ENCODE measurements around the gene STX5. TPM values are rescaled to one million over a fixed set of nuclear protein-coding genes. Genes with fewer than 3 reads are reported as not detected.
"Not testable (repeated sequence)": the region's sequence is repeated elsewhere in the genome, so short reads cannot be mapped to it uniquely, and the experiment has no call there.

The STX5 gene
- polyA plus RNA-seq, 3 donors, result 36.4 to 39.6 (median 38.5) TPM

DNA sequence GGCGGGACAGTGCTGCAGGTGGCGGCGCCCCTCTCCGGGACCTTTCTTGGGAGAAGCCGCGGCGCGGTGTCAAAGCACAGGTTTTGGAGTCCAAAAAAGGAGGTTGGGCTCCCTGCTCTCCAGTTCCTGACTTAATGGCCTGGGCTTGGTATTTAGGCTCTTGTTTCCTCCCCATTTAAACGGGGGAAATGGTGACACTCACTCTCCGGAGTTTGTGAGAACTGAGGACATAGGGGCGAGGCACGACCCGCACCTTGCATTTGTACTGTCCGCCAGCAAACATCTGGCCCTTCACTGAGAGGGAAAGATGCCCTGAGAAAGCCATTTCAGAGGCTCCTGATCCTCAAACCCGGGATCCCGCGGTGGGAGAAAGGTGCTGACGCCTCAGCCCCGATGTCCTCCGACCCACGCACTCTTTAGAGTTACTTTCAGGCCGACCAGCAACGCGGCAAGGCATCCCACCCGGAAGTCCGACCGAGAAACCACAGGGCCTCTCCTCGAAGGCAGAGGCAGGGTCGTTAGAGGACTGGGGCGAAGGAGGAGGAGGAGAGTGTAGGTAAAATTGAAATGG lies 10.4 kb upstream of the STX5 start:
- peaks cover 29 to 36% of the 10 kb centered on the region in 2 donors for H3K4me1 ChIP-seq (ENCODE audit: control insufficient read depth in 1 of 2, insufficient read depth in 2 of 2, low read length in 2 of 2)
- no peaks in the 10 kb centered on the region for H3K36me3 ChIP-seq (replicated peaks in 1 of 2; ENCODE audit: control insufficient read depth in 1 of 2, insufficient read depth in 2 of 2, low read length in 2 of 2)
- TF ChIP-seq, protein P1, sequence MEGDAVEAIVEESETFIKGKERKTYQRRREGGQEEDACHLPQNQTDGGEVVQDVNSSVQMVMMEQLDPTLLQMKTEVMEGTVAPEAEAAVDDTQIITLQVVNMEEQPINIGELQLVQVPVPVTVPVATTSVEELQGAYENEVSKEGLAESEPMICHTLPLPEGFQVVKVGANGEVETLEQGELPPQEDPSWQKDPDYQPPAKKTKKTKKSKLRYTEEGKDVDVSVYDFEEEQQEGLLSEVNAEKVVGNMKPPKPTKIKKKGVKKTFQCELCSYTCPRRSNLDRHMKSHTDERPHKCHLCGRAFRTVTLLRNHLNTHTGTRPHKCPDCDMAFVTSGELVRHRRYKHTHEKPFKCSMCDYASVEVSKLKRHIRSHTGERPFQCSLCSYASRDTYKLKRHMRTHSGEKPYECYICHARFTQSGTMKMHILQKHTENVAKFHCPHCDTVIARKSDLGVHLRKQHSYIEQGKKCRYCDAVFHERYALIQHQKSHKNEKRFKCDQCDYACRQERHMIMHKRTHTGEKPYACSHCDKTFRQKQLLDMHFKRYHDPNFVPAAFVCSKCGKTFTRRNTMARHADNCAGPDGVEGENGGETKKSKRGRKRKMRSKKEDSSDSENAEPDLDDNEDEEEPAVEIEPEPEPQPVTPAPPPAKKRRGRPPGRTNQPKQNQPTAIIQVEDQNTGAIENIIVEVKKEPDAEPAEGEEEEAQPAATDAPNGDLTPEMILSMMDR (IDR thresholded peaks at IDR 0.05), result no peak
- H2AFZ ChIP-seq (ENCODE audit: insufficient read depth, low read depth, low read length, poor library complexity, severe bottlenecking), result peak overlapping the region; percentile 100
- Mint-ChIP-seq H3K9me3 (peaks cover 0 to 3% (median 0%) of the 10 kb centered on the region in 7 donors), H3K4me3 (no peak overlapping the region), H3K27ac (no peak overlapping the region), H3K36me3 (peaks cover 0 to 5% of the 10 kb centered on the region in 2 donors), H3K4me1 (peaks cover 20% of the 10 kb centered on the region), H3K27me3 (ENCODE audit: low read depth in 3 of 3) (no peaks in the 10 kb centered on the region)
- peak overlapping the region; percentile 97 to 99 for H3K27ac ChIP-seq (ENCODE audit: low read depth in 1 of 2, low read length in 2 of 2)
- intact Hi-C loops (cut with micrococcal nuclease), result loop anchor here in 1 of 2 donors (1.0 kb wide), 1 partner anchor 13 kb away; no protein-coding TSS in a partner anchor
- no peaks in the 10 kb centered on the region for H3K27me3 ChIP-seq (ENCODE audit: control insufficient read depth in 2 of 2, insufficient read depth in 2 of 2, low read length in 2 of 2)
- peak overlapping the region; percentile 83 for H3K9ac ChIP-seq (ENCODE audit: insufficient read depth, low read length, poor library complexity, severe bottlenecking)
- no peak for DNase-seq
- peak overlapping the region; percentile 62 to 98 (median 93) for H3K4me3 ChIP-seq (replicated peaks in 1 of 3; ENCODE audit: low read depth in 2 of 3, low read length in 3 of 3)
- WGBS (ENCODE audit: insufficient coverage), result 3% methylated on average over 30 of the region's 30 CpGs
- H3K9me3 ChIP-seq (replicated peaks in 1 of 2; ENCODE audit: control insufficient read depth in 1 of 2, insufficient read depth in 1 of 2, low read length in 2 of 2), result no peaks in the 10 kb centered on the region
- peaks cover 22% of the 10 kb centered on the region for H3K79me2 ChIP-seq (ENCODE audit: insufficient read depth, low read length)
- no peaks in the 10 kb centered on the region for H4K20me1 ChIP-seq (ENCODE audit: insufficient read depth, low read length)
- peak overlapping the region; percentile 97 for H3K4me2 ChIP-seq (replicated peaks; ENCODE audit: extremely low read depth, low read length, poor library complexity, severe bottlenecking)

DNA sequence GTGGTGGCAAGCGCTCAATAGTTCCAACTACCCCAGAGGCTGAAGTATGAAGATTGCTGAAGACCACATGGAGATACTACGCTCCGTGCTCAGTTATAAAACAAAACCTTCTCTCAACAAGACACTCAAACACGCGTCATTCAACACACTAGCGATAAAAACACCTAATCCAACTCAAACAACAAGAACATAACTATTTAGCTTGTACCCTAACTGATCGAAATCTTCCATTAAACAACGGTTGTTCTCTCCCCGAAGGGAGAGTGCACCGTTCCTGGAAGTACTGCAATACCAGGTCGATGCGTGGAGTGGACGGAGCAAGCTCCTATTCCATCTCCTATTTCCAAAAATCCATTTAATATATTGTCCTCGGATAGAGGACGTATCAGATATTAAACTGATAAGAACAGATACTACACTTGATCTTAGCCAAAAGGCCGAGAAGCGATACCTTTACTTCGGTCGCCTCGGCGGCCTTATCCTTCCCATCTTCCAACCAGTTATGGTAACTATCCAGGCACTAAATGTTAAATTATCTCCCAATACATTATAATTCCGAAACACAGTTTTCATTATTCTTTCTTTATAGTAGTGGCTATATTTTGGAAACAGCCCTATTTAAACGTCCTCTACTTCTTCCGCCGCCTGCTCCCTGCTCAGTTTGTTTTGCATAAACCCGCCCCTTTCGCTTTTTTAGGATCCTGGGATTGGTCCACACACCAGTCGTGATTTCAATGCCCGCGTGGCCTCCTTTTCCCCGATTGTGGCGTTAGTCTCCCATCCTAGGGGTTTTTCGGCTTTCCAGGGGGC lies 9.7 kb upstream of the STX5 start:
- Histone ChIP-seq H3K36me3 (replicated peaks in 1 of 2; ENCODE audit: control insufficient read depth in 1 of 2, insufficient read depth in 2 of 2, low read length in 2 of 2) (peaks cover 0 to 4% of the 10 kb centered on the region in 2 donors), H3K4me1 (ENCODE audit: control insufficient read depth in 1 of 2, insufficient read depth in 2 of 2, low read length in 2 of 2) (peaks cover 29 to 36% of the 10 kb centered on the region in 2 donors), H3K79me2 (ENCODE audit: insufficient read depth, low read length) (peaks cover 26% of the 10 kb centered on the region), H3K4me2 (replicated peaks; ENCODE audit: extremely low read depth, low read length, poor library complexity, severe bottlenecking) (peak overlapping the region; percentile 97), H3K4me3 (replicated peaks in 1 of 3; ENCODE audit: low read depth in 2 of 3, low read length in 3 of 3) (peak overlapping the region; percentile 62 to 98 (median 93)), H3K27ac (ENCODE audit: low read depth in 1 of 2, low read length in 2 of 2) (peak overlapping the region; percentile 97 to 99), H4K20me1 (ENCODE audit: insufficient read depth, low read length) (no peaks in the 10 kb centered on the region), H2AFZ (ENCODE audit: insufficient read depth, low read depth, low read length, poor library complexity, severe bottlenecking) (peak overlapping the region; percentile 100), H3K9me3 (replicated peaks in 1 of 2; ENCODE audit: control insufficient read depth in 1 of 2, insufficient read depth in 1 of 2, low read length in 2 of 2) (no peaks in the 10 kb centered on the region), H3K27me3 (ENCODE audit: control insufficient read depth in 2 of 2, insufficient read depth in 2 of 2, low read length in 2 of 2) (no peaks in the 10 kb centered on the region), H3K9ac (ENCODE audit: insufficient read depth, low read length, poor library complexity, severe bottlenecking) (peak overlapping the region; percentile 86)
- H3K36me3 Mint-ChIP-seq, result peaks cover 2 to 6% of the 10 kb centered on the region in 2 donors
- TF ChIP-seq, protein P1 (IDR thresholded peaks at IDR 0.05), result no peak
- peaks cover 0 to 3% (median 0%) of the 10 kb centered on the region in 7 donors for H3K9me3 Mint-ChIP-seq
- H3K27ac Mint-ChIP-seq, result no peak overlapping the region
- WGBS (ENCODE audit: insufficient coverage), result under 1% methylated on average over 18 of the region's 33 CpGs
- no peak overlapping the region for H3K4me3 Mint-ChIP-seq
- H3K27me3 Mint-ChIP-seq (ENCODE audit: low read depth in 3 of 3), result no peaks in the 10 kb centered on the region
- intact Hi-C loops (cut with micrococcal nuclease), result loop anchor here (1.0 to 2.0 kb wide), 3 partner anchors 13 to 39 kb away; partner anchors contain the start of gene SLC3A2 (in 1 of the 2)
- H3K4me1 Mint-ChIP-seq, result peaks cover 20% of the 10 kb centered on the region
- DNase-seq, result peak; percentile 92 to 97 (median 94)

DNA sequence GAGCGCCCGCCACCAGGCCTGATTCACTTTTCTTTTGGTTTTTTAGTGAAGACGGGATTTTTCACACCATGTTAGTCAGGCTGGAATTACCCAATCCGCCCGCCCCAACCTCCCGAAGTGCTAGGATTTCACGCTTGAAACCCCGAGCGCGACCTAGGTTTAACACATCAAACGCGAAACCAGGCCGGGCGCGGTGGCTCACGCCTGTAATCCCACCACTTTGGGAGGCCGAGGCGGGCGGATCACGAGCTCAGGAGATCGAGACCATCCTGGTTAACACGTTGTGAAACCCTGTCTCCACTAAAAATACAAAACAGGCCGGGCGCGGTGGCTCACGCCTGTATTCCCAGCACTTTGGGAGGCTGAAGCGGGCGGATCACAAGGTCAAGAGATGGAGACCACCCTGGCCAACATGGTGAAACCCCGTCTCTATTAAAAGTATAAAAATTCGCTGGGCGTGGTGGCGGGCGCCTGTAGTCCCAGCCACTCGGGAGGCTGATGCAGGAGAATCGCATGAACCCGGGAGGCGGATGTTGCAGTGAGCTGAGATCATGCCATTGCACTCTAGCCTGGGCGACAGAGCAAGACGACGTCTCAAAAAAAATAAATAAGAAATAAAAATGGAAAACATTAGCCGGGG lies 9.0 kb upstream of the STX5 start:
- H3K27me3 ChIP-seq (ENCODE audit: control insufficient read depth in 2 of 2, insufficient read depth in 2 of 2, low read length in 2 of 2); H2AFZ ChIP-seq (ENCODE audit: insufficient read depth, low read depth, low read length, poor library complexity, severe bottlenecking); H3K9me3 Mint-ChIP-seq; H3K9me3 ChIP-seq (replicated peaks in 1 of 2; ENCODE audit: control insufficient read depth in 1 of 2, insufficient read depth in 1 of 2, low read length in 2 of 2); H4K20me1 ChIP-seq (ENCODE audit: insufficient read depth, low read length); H3K27ac Mint-ChIP-seq; H3K27me3 Mint-ChIP-seq (ENCODE audit: low read depth in 3 of 3); H3K4me3 Mint-ChIP-seq: not testable (repeated sequence)
- Histone ChIP-seq H3K4me1 (ENCODE audit: control insufficient read depth in 1 of 2, insufficient read depth in 2 of 2, low read length in 2 of 2) (peaks cover 29 to 36% of the 10 kb centered on the region in 2 donors), H3K27ac (ENCODE audit: low read depth in 1 of 2, low read length in 2 of 2) (peak overlapping the region; percentile 97 to 99), H3K9ac (ENCODE audit: insufficient read depth, low read length, poor library complexity, severe bottlenecking) (peak overlapping the region; percentile 86), H3K4me2 (replicated peaks; ENCODE audit: extremely low read depth, low read length, poor library complexity, severe bottlenecking) (peak overlapping the region; percentile 97), H3K36me3 (replicated peaks in 1 of 2; ENCODE audit: control insufficient read depth in 1 of 2, insufficient read depth in 2 of 2, low read length in 2 of 2) (peaks cover 3 to 11% of the 10 kb centered on the region in 2 donors), H3K79me2 (ENCODE audit: insufficient read depth, low read length) (peaks cover 33% of the 10 kb centered on the region), H3K4me3 (replicated peaks in 1 of 3; ENCODE audit: low read depth in 2 of 3, low read length in 3 of 3) (peak overlapping the region; percentile 71 to 98 (median 93))
- 0% methylated on average over 33 of the region's 41 CpGs for WGBS (ENCODE audit: insufficient coverage)
- peak; percentile 84 to 95 (median 85) for DNase-seq
- Mint-ChIP-seq H3K4me1 (peaks cover 20% of the 10 kb centered on the region), H3K36me3 (peaks cover 4 to 12% of the 10 kb centered on the region in 2 donors)
- intact Hi-C loops (cut with micrococcal nuclease), result loop anchor here in 1 of 2 donors (2.0 kb wide), 2 partner anchors 14 to 40 kb away; partner anchors contain the start of gene SLC3A2

Measured in CD14-positive monocyte (primary cell).